ENCODE data around the gene CORO2B.

DNA sequence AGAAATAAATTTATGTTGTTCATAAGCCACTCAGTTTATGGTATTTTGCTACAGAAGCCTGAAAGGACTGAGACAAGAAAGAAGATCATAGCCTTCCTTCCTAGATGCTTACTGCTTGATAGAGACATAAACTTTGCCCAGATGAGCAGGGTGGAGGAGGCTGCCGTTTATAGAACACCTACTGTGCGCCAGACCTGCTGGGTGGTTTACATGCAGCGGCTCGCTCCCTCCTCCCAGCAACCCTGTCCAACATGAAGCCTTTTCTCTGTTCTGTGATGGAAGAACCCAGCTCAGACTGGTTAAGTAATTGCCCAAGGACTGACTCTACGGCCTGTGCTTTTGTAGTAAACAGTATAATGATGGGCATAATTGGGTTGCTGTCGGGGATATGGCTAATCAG is 37.0 kb downstream of the CORO2B start:
- TF ChIP-seq TCF4 (CRISPR knock-in tag; IDR thresholded peaks at IDR 0.05; ENCODE audit: borderline replicate concordance) (no peak), TOX (CRISPR knock-in tag; IDR thresholded peaks at IDR 0.05; ENCODE audit: borderline replicate concordance) (no peak), ZFP3 (CRISPR knock-in tag; IDR thresholded peaks at IDR 0.05) (no peak), ARNTL (CRISPR knock-in tag; IDR thresholded peaks at IDR 0.05; ENCODE audit: borderline replicate concordance, low read depth) (no peak), RARB (CRISPR knock-in tag; IDR thresholded peaks at IDR 0.05) (no peak), ISL1 (CRISPR knock-in tag; IDR thresholded peaks at IDR 0.05) (no peak), ESRRG (CRISPR knock-in tag; IDR thresholded peaks at IDR 0.05) (no peak)
- TF ChIP-seq, protein P1, sequence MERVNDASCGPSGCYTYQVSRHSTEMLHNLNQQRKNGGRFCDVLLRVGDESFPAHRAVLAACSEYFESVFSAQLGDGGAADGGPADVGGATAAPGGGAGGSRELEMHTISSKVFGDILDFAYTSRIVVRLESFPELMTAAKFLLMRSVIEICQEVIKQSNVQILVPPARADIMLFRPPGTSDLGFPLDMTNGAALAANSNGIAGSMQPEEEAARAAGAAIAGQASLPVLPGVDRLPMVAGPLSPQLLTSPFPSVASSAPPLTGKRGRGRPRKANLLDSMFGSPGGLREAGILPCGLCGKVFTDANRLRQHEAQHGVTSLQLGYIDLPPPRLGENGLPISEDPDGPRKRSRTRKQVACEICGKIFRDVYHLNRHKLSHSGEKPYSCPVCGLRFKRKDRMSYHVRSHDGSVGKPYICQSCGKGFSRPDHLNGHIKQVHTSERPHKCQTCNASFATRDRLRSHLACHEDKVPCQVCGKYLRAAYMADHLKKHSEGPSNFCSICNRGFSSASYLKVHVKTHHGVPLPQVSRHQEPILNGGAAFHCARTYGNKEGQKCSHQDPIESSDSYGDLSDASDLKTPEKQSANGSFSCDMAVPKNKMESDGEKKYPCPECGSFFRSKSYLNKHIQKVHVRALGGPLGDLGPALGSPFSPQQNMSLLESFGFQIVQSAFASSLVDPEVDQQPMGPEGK (CRISPR knock-in tag; IDR thresholded peaks at IDR 0.05; ENCODE audit: borderline replicate concordance), result no peak
- TF ChIP-seq, protein P2, sequence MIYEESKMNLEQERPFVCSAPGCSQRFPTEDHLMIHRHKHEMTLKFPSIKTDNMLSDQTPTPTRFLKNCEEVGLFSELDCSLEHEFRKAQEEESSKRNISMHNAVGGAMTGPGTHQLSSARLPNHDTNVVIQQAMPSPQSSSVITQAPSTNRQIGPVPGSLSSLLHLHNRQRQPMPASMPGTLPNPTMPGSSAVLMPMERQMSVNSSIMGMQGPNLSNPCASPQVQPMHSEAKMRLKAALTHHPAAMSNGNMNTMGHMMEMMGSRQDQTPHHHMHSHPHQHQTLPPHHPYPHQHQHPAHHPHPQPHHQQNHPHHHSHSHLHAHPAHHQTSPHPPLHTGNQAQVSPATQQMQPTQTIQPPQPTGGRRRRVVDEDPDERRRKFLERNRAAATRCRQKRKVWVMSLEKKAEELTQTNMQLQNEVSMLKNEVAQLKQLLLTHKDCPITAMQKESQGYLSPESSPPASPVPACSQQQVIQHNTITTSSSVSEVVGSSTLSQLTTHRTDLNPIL (CRISPR knock-in tag; IDR thresholded peaks at IDR 0.05; ENCODE audit: low read depth), result no peak

Measured in SK-N-SH treated with all-trans-retinoic acid at 6 μM for 48 hours (cell line).